Measurements from ENCODE around the gene BHLHE23. TPM values are rescaled to one million over a fixed set of nuclear protein-coding genes. Genes with fewer than 3 reads are reported as not detected.

Gene BHLHE23
- total and polyA plus RNA-seq, 3 experiments from 2014 or later = not detected

- peak in 1 of 5 donors; percentile 42 for DNase-seq
- Mint-ChIP-seq H3K27me3 (peaks cover 33 to 69% of the 10 kb centered on the region in 2 donors), H3K27ac (no peak overlapping the region), H3K4me1 (no peaks in the 10 kb centered on the region), H3K4me3 (no peak overlapping the region), H3K9me3 (peaks cover 0 to 20% (median 11%) of the 10 kb centered on the region in 5 donors), H3K36me3 (peaks cover 0 to 16% (median 2%) of the 10 kb centered on the region in 3 donors)
- Histone ChIP-seq H3K27ac (ENCODE audit: low read depth, low read length) (no peak overlapping the region), H3K27me3 (ENCODE audit: insufficient read depth, low read length, poor library complexity, severe bottlenecking) (peaks cover 4% of the 10 kb centered on the region), H3K4me3 (ENCODE audit: low read length) (no peak overlapping the region), H3K9me3 (ENCODE audit: low read length) (no peaks in the 10 kb centered on the region), H3K36me3 (ENCODE audit: insufficient read depth, low read length) (no peaks in the 10 kb centered on the region), H3K4me1 (ENCODE audit: insufficient read depth, low read length) (no peaks in the 10 kb centered on the region)
- ChIA-PET POLR2A (no interaction called here), CTCF (no interaction called here)
Measured at GRCh38 chr20:63017076-63017825, 10.5 kb upstream of the BHLHE23 start.

DNA sequence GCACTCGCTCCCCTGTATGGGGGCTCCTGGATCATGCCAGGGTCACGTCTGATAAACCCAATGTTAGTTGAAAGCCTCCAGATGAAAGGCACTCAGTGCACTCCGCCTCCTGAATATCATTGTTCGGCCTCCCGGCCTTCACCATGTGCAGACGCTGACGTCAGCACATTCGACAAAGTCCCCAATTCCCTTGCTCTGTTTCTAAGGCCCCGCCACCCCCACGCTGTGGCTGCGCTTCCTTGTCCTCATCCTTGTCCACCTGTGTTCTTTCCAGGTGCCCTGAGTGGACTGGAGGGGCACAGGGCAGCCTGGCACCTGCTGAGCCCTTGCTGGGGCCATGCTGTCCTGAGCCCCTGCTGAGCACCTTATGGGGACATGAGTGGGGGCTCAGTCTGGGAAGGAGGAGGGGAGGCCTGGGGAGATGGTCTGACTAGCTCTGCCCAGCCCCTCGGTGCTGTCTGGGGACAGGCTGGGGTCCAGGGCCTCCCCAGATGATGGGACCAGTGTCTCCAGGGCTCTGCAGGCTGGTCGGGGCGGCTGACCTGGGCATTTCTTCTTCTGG, 9.8 kb upstream of the BHLHE23 start:
- H3K36me3 Mint-ChIP-seq = peaks cover 0 to 16% (median 2%) of the 10 kb centered on the region in 3 donors
- Histone ChIP-seq H3K9me3 (ENCODE audit: low read length) (no peaks in the 10 kb centered on the region), H3K4me3 (ENCODE audit: low read length) (no peak overlapping the region), H3K27ac (ENCODE audit: low read depth, low read length) (no peak overlapping the region), H3K27me3 (ENCODE audit: insufficient read depth, low read length, poor library complexity, severe bottlenecking) (peaks cover 4% of the 10 kb centered on the region), H3K36me3 (ENCODE audit: insufficient read depth, low read length) (no peaks in the 10 kb centered on the region), H3K4me1 (ENCODE audit: insufficient read depth, low read length) (no peaks in the 10 kb centered on the region)
- ChIA-PET POLR2A (no interaction called here), CTCF (no interaction called here)
- no peak overlapping the region for H3K27ac Mint-ChIP-seq
- H3K27me3 Mint-ChIP-seq = peaks cover 35 to 63% of the 10 kb centered on the region in 2 donors
- H3K4me3 Mint-ChIP-seq = no peak overlapping the region
- H3K9me3 Mint-ChIP-seq = peaks cover 0 to 20% (median 11%) of the 10 kb centered on the region in 5 donors
- no peak for DNase-seq
- no peaks in the 10 kb centered on the region for H3K4me1 Mint-ChIP-seq

- H3K4me3 Mint-ChIP-seq = no peak overlapping the region
- Histone ChIP-seq H3K27me3 (ENCODE audit: insufficient read depth, low read length, poor library complexity, severe bottlenecking) (peaks cover 3% of the 10 kb centered on the region), H3K27ac (ENCODE audit: low read depth, low read length) (no peak overlapping the region), H3K4me1 (ENCODE audit: insufficient read depth, low read length) (no peaks in the 10 kb centered on the region), H3K36me3 (ENCODE audit: insufficient read depth, low read length) (no peaks in the 10 kb centered on the region), H3K9me3 (ENCODE audit: low read length) (no peaks in the 10 kb centered on the region), H3K4me3 (ENCODE audit: low read length) (no peak overlapping the region)
- H3K36me3 Mint-ChIP-seq = peaks cover 0 to 16% (median 2%) of the 10 kb centered on the region in 3 donors
- ChIA-PET CTCF (no interaction called here), POLR2A (no interaction called here)
- H3K27me3 Mint-ChIP-seq = peaks cover 33 to 59% of the 10 kb centered on the region in 2 donors
- peaks cover 0 to 3% (median 0%) of the 10 kb centered on the region in 3 donors for H3K4me1 Mint-ChIP-seq
- peaks cover 0 to 20% (median 11%) of the 10 kb centered on the region in 5 donors for H3K9me3 Mint-ChIP-seq
- no peak overlapping the region for H3K27ac Mint-ChIP-seq
- DNase-seq = peak in 1 of 5 donors; percentile 14
Measured at GRCh38 chr20:63015662-63016361, 9.0 kb upstream of the BHLHE23 start.

GRCh38 chr20:63015147-63015661, 8.4 kb upstream of the BHLHE23 start:
- Mint-ChIP-seq H3K27me3 (peaks cover 35 to 56% of the 10 kb centered on the region in 2 donors), H3K4me3 (no peak overlapping the region), H3K9me3 (peaks cover 2 to 20% (median 11%) of the 10 kb centered on the region in 5 donors), H3K36me3 (peaks cover 2 to 16% (median 2%) of the 10 kb centered on the region in 3 donors), H3K27ac (no peak overlapping the region), H3K4me1 (peaks cover 4 to 6% (median 4%) of the 10 kb centered on the region in 3 donors)
- ChIA-PET CTCF (no interaction called here), POLR2A (no interaction called here)
- Histone ChIP-seq H3K4me3 (ENCODE audit: low read length) (no peak overlapping the region), H3K4me1 (ENCODE audit: insufficient read depth, low read length) (peaks cover 1% of the 10 kb centered on the region), H3K27ac (ENCODE audit: low read depth, low read length) (no peak overlapping the region), H3K27me3 (ENCODE audit: insufficient read depth, low read length, poor library complexity, severe bottlenecking) (peaks cover 2% of the 10 kb centered on the region), H3K9me3 (ENCODE audit: low read length) (no peaks in the 10 kb centered on the region), H3K36me3 (ENCODE audit: insufficient read depth, low read length) (no peaks in the 10 kb centered on the region)
- no peak for DNase-seq

DNA sequence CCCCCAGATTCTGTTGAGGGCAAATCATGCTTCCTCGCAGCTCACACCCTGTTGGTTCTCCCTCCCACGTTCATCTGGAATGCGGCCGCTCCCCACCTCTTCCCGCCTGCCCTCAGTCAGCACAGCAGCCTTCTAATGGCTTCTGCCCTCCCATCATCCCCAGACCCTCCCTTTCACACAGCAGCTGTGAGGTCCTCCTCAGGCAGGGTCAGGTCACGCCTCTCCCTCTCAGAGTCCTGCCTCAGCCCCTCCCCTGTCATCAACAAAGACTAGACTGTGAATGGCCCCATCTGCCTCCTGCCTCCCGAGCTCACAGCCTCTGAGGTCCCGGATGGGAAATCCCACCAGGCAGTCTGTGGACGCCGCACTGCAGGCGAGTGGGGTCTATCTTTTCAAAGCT, 7.9 kb upstream of the BHLHE23 start:
- H3K4me3 Mint-ChIP-seq = no peak overlapping the region
- Histone ChIP-seq H3K36me3 (ENCODE audit: insufficient read depth, low read length) (no peaks in the 10 kb centered on the region), H3K27ac (ENCODE audit: low read depth, low read length) (no peak overlapping the region), H3K4me3 (ENCODE audit: low read length) (no peak overlapping the region), H3K4me1 (ENCODE audit: insufficient read depth, low read length) (peaks cover 6% of the 10 kb centered on the region), H3K9me3 (ENCODE audit: low read length) (no peaks in the 10 kb centered on the region), H3K27me3 (ENCODE audit: insufficient read depth, low read length, poor library complexity, severe bottlenecking) (peaks cover 7% of the 10 kb centered on the region)
- H3K9me3 Mint-ChIP-seq = peaks cover 2 to 20% (median 11%) of the 10 kb centered on the region in 5 donors
- ChIA-PET POLR2A (no interaction called here), CTCF (interaction anchor here (1.2 kb wide), 1 partner anchor 11 kb away, joined by 3 read pairs; no protein-coding TSS in a partner anchor)
- H3K27ac Mint-ChIP-seq = no peak overlapping the region
- peaks cover 35 to 57% of the 10 kb centered on the region in 2 donors for H3K27me3 Mint-ChIP-seq
- DNase-seq = no peak
- peaks cover 2 to 16% (median 3%) of the 10 kb centered on the region in 3 donors for H3K36me3 Mint-ChIP-seq
- H3K4me1 Mint-ChIP-seq = peaks cover 6 to 11% (median 9%) of the 10 kb centered on the region in 3 donors

GRCh38 chr20:63014287-63014686, 7.5 kb upstream of the BHLHE23 start:
- Mint-ChIP-seq H3K4me1 (peaks cover 6 to 11% (median 10%) of the 10 kb centered on the region in 3 donors), H3K27ac (no peak overlapping the region), H3K4me3 (no peak overlapping the region), H3K36me3 (peaks cover 2 to 16% (median 3%) of the 10 kb centered on the region in 3 donors), H3K27me3 (peaks cover 31 to 53% of the 10 kb centered on the region in 2 donors), H3K9me3 (peaks cover 2 to 20% (median 11%) of the 10 kb centered on the region in 5 donors)
- Histone ChIP-seq H3K4me3 (ENCODE audit: low read length) (no peak overlapping the region), H3K36me3 (ENCODE audit: insufficient read depth, low read length) (no peaks in the 10 kb centered on the region), H3K9me3 (ENCODE audit: low read length) (no peaks in the 10 kb centered on the region), H3K4me1 (ENCODE audit: insufficient read depth, low read length) (peaks cover 10% of the 10 kb centered on the region), H3K27me3 (ENCODE audit: insufficient read depth, low read length, poor library complexity, severe bottlenecking) (peaks cover 11% of the 10 kb centered on the region), H3K27ac (ENCODE audit: low read depth, low read length) (no peak overlapping the region)
- ChIA-PET POLR2A (no interaction called here), CTCF (interaction anchor here (1.2 kb wide), 1 partner anchor 11 kb away, joined by 3 read pairs; no protein-coding TSS in a partner anchor)
- DNase-seq = no peak

DNA sequence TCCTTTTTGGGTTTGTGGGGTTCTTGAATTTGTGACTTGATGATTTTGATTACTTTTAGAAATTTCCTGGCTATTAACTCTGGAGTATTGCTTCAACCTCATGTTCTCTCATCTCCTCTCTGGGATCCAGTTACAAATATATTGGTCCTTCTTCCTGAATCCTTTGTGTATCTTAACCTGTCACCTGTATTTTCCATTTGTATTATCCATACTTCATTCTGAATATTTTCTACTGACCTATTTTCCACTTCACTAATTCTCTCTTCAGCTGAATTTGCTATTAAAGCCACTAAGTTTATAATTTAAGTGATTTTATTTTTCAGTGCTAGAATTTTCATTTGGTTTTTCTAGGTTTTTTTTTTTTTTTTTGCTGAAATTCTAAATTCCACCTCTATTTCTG, 6.4 kb upstream of the BHLHE23 start:
- Histone ChIP-seq H3K9me3 (ENCODE audit: low read length) (no peaks in the 10 kb centered on the region), H3K4me3 (ENCODE audit: low read length) (no peak overlapping the region), H3K27me3 (ENCODE audit: insufficient read depth, low read length, poor library complexity, severe bottlenecking) (peaks cover 21% of the 10 kb centered on the region), H3K27ac (ENCODE audit: low read depth, low read length) (no peak overlapping the region), H3K4me1 (ENCODE audit: insufficient read depth, low read length) (peaks cover 20% of the 10 kb centered on the region), H3K36me3 (ENCODE audit: insufficient read depth, low read length) (no peaks in the 10 kb centered on the region)
- no peak overlapping the region for H3K4me3 Mint-ChIP-seq
- peaks cover 10 to 21% (median 15%) of the 10 kb centered on the region in 3 donors for H3K4me1 Mint-ChIP-seq
- H3K36me3 Mint-ChIP-seq = peaks cover 2 to 16% (median 3%) of the 10 kb centered on the region in 3 donors
- H3K9me3 Mint-ChIP-seq = peaks cover 2 to 20% (median 11%) of the 10 kb centered on the region in 5 donors
- peaks cover 33 to 53% of the 10 kb centered on the region in 2 donors for H3K27me3 Mint-ChIP-seq
- ChIA-PET POLR2A (no interaction called here), CTCF (interaction anchor here (0.8 kb wide), 1 partner anchor 41 kb away, joined by 3 read pairs; no protein-coding TSS in a partner anchor)
- no peak overlapping the region for H3K27ac Mint-ChIP-seq
- no peak for DNase-seq
